Naive B cell (primary cell): ENCODE measurements around the gene CDYL2. TPM values are rescaled to one million over a fixed set of nuclear protein-coding genes. Genes with fewer than 3 reads are reported as not detected.
"Not testable (repeated sequence)": the region's sequence is repeated elsewhere in the genome, so short reads cannot be mapped to it uniquely, and the experiment has no call there.

Experiments
- ATAC-seq, 2 donors: fragments of 150-1000 bp; cut with Tn5 transposase; 2 replicates each; pipeline ENCODE4 v1.10.0; 2021; ENCODE audit warnings: low read depth in 2 of 2, mild to moderate bottlenecking in 2 of 2, moderate library complexity in 2 of 2
- DNase-seq: peaks from one replicate; pipeline ENCODE4 v3.0.0; 2022
- H3K27ac Mint-ChIP-seq, 6 donors: one replicate each; pipeline ENCODE4 v1.8.0; 2020 to 2022; ENCODE audit warnings: mild to moderate bottlenecking in 6 of 6, mixed read lengths in 6 of 6, moderate library complexity in 5 of 6, inconsistent platforms in 2 of 6
- H3K27me3 Mint-ChIP-seq, 3 donors: one replicate each; pipeline ENCODE4 v1.8.0; 2021 to 2022; ENCODE audit warnings: mixed read lengths in 3 of 3, mild to moderate bottlenecking in 1 of 3
- H3K36me3 Mint-ChIP-seq, 2 donors: one replicate each; pipeline ENCODE4 v1.8.0; 2020 to 2022; ENCODE audit warnings: mixed read lengths in 2 of 2, inconsistent platforms in 1 of 2, mild to moderate bottlenecking in 1 of 2
- H3K4me1 Mint-ChIP-seq, 3 donors: one replicate each; pipeline ENCODE4 v1.8.0; 2020 to 2022; ENCODE audit warnings: mixed read lengths in 3 of 3, inconsistent platforms in 1 of 3, mild to moderate bottlenecking in 1 of 3, moderate library complexity in 1 of 3
- H3K4me3 Mint-ChIP-seq, 8 donors: one replicate each; pipeline ENCODE4 v1.8.0; 2020 to 2022; ENCODE audit warnings: mild to moderate bottlenecking in 8 of 8, mixed read lengths in 8 of 8, moderate library complexity in 8 of 8, inconsistent platforms in 2 of 8
- H3K9me3 Mint-ChIP-seq, 7 donors: one replicate each; pipeline ENCODE4 v1.8.0; 2020 to 2022; ENCODE audit warnings: mixed read lengths in 7 of 7, mild to moderate bottlenecking in 5 of 7, inconsistent platforms in 2 of 7, moderate library complexity in 1 of 7
- polyA plus RNA-seq, 6 donors: library from polyadenylated mRNA; unstranded; fragments of 300-500 nt; fragmentation: Illumina TruSeq; gene quantifications; one replicate each; pipeline ENCODE4 v1.2.3, GENCODE V29; 2021; ENCODE audit warnings: low read depth in 6 of 6

Gene CDYL2
- polyA plus RNA-seq, 6 donors from 2014 or later: 0.03 to 0.13 TPM; not detected in 4

DNA sequence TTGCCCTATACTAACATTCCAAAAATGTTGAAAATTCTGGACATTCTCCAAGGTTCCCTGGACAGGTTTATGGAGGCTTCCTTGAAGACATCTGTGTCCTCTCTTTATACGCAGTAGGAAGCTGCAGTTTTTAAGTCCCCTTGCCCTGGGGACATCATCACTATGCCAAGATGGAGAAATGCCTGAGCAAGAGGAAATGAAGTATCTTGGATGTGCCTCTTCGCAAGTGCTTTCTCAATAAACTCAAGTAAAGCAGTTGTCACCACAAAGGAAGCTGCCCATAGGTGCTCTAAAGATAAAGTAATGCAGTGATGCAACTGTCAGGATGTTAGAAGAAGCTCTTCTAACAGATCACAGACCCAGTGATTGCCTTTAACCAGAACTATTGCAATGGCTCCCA lies 71.0 kb downstream of the CDYL2 start:
- Mint-ChIP-seq H3K36me3 (peaks cover 4 to 10% of the 10 kb centered on the region in 2 donors), H3K4me1 (no peaks in the 10 kb centered on the region), H3K9me3 (peaks cover 4 to 24% (median 16%) of the 10 kb centered on the region in 7 donors), H3K4me3 (no peak overlapping the region), H3K27me3 (no peaks in the 10 kb centered on the region), H3K27ac (no peak overlapping the region)
- ATAC-seq (no peak), DNase-seq (no peak)

- no peaks in the 10 kb centered on the region for H3K27me3 Mint-ChIP-seq
- no peak for ATAC-seq
- H3K9me3 Mint-ChIP-seq: peaks cover 4 to 19% (median 12%) of the 10 kb centered on the region in 7 donors
- peaks cover 4 to 10% of the 10 kb centered on the region in 2 donors for H3K36me3 Mint-ChIP-seq
- no peak overlapping the region for H3K4me3 Mint-ChIP-seq
- H3K27ac Mint-ChIP-seq: no peak overlapping the region
- DNase-seq: no peak
- H3K4me1 Mint-ChIP-seq: no peaks in the 10 kb centered on the region
These were observed 72.5 kb downstream of the CDYL2 start for GRCh38 chr16:80731915-80732314.

GRCh38 chr16:80727066-80727763 lies 77.2 kb downstream of the CDYL2 start:
- H3K4me3 Mint-ChIP-seq, DNase-seq, H3K27ac Mint-ChIP-seq, ATAC-seq, H3K27me3 Mint-ChIP-seq: not testable (repeated sequence)
- peaks cover 15 to 42% (median 17%) of the 10 kb centered on the region in 7 donors for H3K9me3 Mint-ChIP-seq
- peaks cover 6 to 12% (median 9%) of the 10 kb centered on the region in 3 donors for H3K4me1 Mint-ChIP-seq
- peaks cover 4 to 10% of the 10 kb centered on the region in 2 donors for H3K36me3 Mint-ChIP-seq

- Mint-ChIP-seq H3K4me3 (no peak overlapping the region), H3K9me3 (peaks cover 7 to 28% (median 10%) of the 10 kb centered on the region in 7 donors), H3K4me1 (peaks cover 6 to 12% (median 9%) of the 10 kb centered on the region in 3 donors), H3K27me3 (no peaks in the 10 kb centered on the region), H3K36me3 (no peaks in the 10 kb centered on the region), H3K27ac (no peak overlapping the region)
- ATAC-seq: no peak
- no peak for DNase-seq
These were observed 78.7 kb downstream of the CDYL2 start for GRCh38 chr16:80725566-80726162.

- Mint-ChIP-seq H3K4me3 (no peak overlapping the region), H3K27me3 (no peaks in the 10 kb centered on the region), H3K9me3 (peaks cover 5 to 27% (median 10%) of the 10 kb centered on the region in 7 donors), H3K36me3 (no peaks in the 10 kb centered on the region), H3K4me1 (peaks cover 6 to 20% (median 12%) of the 10 kb centered on the region in 3 donors), H3K27ac (peak overlapping the region in 2 of 6 donors; percentile 40 to 54)
- ATAC-seq (no peak), DNase-seq (no peak)
These were observed 80.4 kb downstream of the CDYL2 start for GRCh38 chr16:80723981-80724380.

- Mint-ChIP-seq H3K4me1 (peaks cover 6 to 21% (median 12%) of the 10 kb centered on the region in 3 donors), H3K9me3 (peaks cover 5 to 27% (median 10%) of the 10 kb centered on the region in 7 donors), H3K27me3 (no peaks in the 10 kb centered on the region), H3K4me3 (no peak overlapping the region), H3K36me3 (no peaks in the 10 kb centered on the region), H3K27ac (no peak overlapping the region)
- ATAC-seq: no peak
- DNase-seq: no peak
These were observed 81.3 kb downstream of the CDYL2 start for GRCh38 chr16:80723091-80723490.

- no peaks in the 10 kb centered on the region for H3K27me3 Mint-ChIP-seq
- ATAC-seq: no peak
- DNase-seq: no peak
- no peak overlapping the region for H3K27ac Mint-ChIP-seq
- H3K9me3 Mint-ChIP-seq: peaks cover 3 to 23% (median 10%) of the 10 kb centered on the region in 7 donors
- H3K4me3 Mint-ChIP-seq: no peak overlapping the region
- H3K4me1 Mint-ChIP-seq: peaks cover 6 to 21% (median 12%) of the 10 kb centered on the region in 3 donors
- no peaks in the 10 kb centered on the region for H3K36me3 Mint-ChIP-seq
These were observed 83.5 kb downstream of the CDYL2 start for GRCh38 chr16:80720804-80721371.

- Mint-ChIP-seq H3K27ac (no peak overlapping the region), H3K9me3 (peaks cover 3 to 22% (median 10%) of the 10 kb centered on the region in 7 donors), H3K4me1 (peaks cover 6 to 21% (median 12%) of the 10 kb centered on the region in 3 donors), H3K36me3 (no peaks in the 10 kb centered on the region), H3K27me3 (no peaks in the 10 kb centered on the region), H3K4me3 (no peak overlapping the region)
- DNase-seq (no peak), ATAC-seq (peak; percentile 37 to 43)
These were observed 84.8 kb downstream of the CDYL2 start for GRCh38 chr16:80719573-80719972.

GRCh38 chr16:80718480-80719220 lies 85.7 kb downstream of the CDYL2 start:
- Mint-ChIP-seq H3K36me3 (no peaks in the 10 kb centered on the region), H3K27ac (no peak overlapping the region), H3K4me3 (no peak overlapping the region), H3K27me3 (no peaks in the 10 kb centered on the region), H3K9me3 (peaks cover 0 to 13% (median 4%) of the 10 kb centered on the region in 7 donors), H3K4me1 (peaks cover 2 to 16% (median 3%) of the 10 kb centered on the region in 3 donors)
- ATAC-seq: no peak
- DNase-seq: no peak

GRCh38 chr16:80717611-80718010 lies 86.8 kb downstream of the CDYL2 start:
- Mint-ChIP-seq H3K4me1 (peaks cover 0 to 12% (median 0%) of the 10 kb centered on the region in 3 donors), H3K4me3 (no peak overlapping the region), H3K36me3 (no peaks in the 10 kb centered on the region), H3K9me3 (peaks cover 0 to 5% (median under 1%) of the 10 kb centered on the region in 7 donors), H3K27me3 (no peaks in the 10 kb centered on the region), H3K27ac (no peak overlapping the region)
- DNase-seq (no peak), ATAC-seq (no peak)

DNA sequence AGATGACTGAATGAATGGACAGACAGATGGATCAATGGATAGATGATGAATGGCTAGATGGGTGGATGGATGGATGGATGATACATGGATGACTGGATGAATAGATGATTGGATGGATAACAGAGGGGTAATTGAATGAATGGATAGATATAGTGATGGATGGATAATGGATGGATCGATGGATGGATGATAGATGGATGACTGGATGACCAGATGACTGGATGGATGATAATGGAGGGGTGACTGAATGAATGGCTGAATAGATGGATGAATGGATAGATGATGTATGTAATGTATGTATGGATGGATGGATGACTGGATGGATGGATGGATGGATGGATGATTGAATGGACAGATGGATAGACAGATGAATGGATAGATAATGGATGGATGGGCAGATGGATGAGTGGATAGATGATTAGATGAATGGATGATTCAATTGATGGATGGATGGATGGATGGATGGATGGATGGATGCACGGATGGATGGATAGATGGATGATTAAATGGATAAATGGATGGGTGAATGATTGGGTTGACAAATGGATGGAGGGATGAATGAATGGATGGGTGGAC lies 87.7 kb downstream of the CDYL2 start:
- DNase-seq (no peak), ATAC-seq (no peak)
- H3K36me3 Mint-ChIP-seq: no peaks in the 10 kb centered on the region
- H3K27me3 Mint-ChIP-seq: no peaks in the 10 kb centered on the region
- H3K4me1 Mint-ChIP-seq: peaks cover 0 to 12% (median 0%) of the 10 kb centered on the region in 3 donors
- H3K4me3 Mint-ChIP-seq: no peak overlapping the region
- H3K27ac Mint-ChIP-seq: no peak overlapping the region
- no peaks in the 10 kb centered on the region for H3K9me3 Mint-ChIP-seq

- no peaks in the 10 kb centered on the region for H3K27me3 Mint-ChIP-seq
- DNase-seq (no peak), ATAC-seq (no peak)
- no peak overlapping the region for H3K4me3 Mint-ChIP-seq
- peaks cover 0 to 1% of the 10 kb centered on the region in 2 donors for H3K36me3 Mint-ChIP-seq
- H3K27ac Mint-ChIP-seq: no peak overlapping the region
- H3K4me1 Mint-ChIP-seq: no peaks in the 10 kb centered on the region
- no peaks in the 10 kb centered on the region for H3K9me3 Mint-ChIP-seq
These were observed 93.0 kb downstream of the CDYL2 start for GRCh38 chr16:80711406-80711805.

DNA sequence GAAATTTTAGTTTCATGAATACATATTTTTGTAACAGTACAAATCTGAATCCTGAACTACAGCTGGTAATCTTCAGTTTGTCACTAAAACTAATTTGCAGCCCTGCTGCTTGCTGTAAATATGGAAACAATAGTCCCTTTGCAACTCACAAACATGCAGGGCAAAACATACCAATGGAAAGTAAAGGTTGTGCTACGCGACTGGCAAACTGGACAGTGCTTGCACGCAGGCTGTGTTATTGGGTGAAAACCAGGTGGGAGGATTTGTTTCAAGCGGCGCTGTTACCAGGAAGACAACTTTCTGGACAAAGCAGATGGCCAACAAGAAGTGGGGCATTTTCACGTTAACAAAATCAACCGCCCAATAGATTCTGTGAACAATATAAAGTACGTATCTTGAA lies 93.5 kb downstream of the CDYL2 start:
- H3K36me3 Mint-ChIP-seq: peaks cover 0 to 6% of the 10 kb centered on the region in 2 donors
- H3K27ac Mint-ChIP-seq: no peak overlapping the region
- H3K4me3 Mint-ChIP-seq: no peak overlapping the region
- H3K27me3 Mint-ChIP-seq: no peaks in the 10 kb centered on the region
- DNase-seq (no peak), ATAC-seq (no peak)
- no peaks in the 10 kb centered on the region for H3K9me3 Mint-ChIP-seq
- H3K4me1 Mint-ChIP-seq: no peaks in the 10 kb centered on the region
